HCT116 (cell line): Measurements from ENCODE around the gene ONECUT3. TPM values are rescaled to one million over a fixed set of nuclear protein-coding genes. Genes with fewer than 3 reads are reported as not detected.

Source experiments
- ATAC-seq: fragments of 200-7000 bp; cut with Tn5 transposase; 2 replicates; pipeline ENCODE4 v1.9.1; 2020; ENCODE audit warnings: mild to moderate bottlenecking, moderate library complexity
- BruUV-seq: library from RNA; stranded (reverse); fragments of 400-500 nt; replicated peaks from 2 replicates; lab custom pipeline; 2021; lab: Mats Ljungman, UMichigan
- CTCF ChIA-PET: fragments of 300-600 bp; sonication (Branson Sonifier 250); formaldehyde crosslinking; loops from one replicate; lab custom pipeline; 2021; ENCODE audit warnings: antibody characterized with exemption; lab: Charles Lee
- POLR2A ChIA-PET: fragments of 300-600, 350-600 bp; sonication (Branson Sonifier 250); formaldehyde crosslinking; loops from one replicate; lab custom pipeline; 2021; ENCODE audit warnings: antibody characterized with exemption; lab: Charles Lee
- RAD21 ChIA-PET, 2 experiments: fragments of 300-600 bp; sonication (Branson Sonifier 250); formaldehyde crosslinking; loops; one replicate each; lab custom pipeline; 2023; ENCODE audit warnings: low total read pairs in 2 of 2; ENCODE audit not compliant: uncharacterized antibody in 2 of 2, unreplicated experiment in 2 of 2, low non-redundant PET in 1 of 2; lab: Charles Lee
- DNase-seq: peaks from one replicate; pipeline ENCODE4 v3.0.0-alpha.2; 2010; ENCODE audit warnings: low read depth, low spot score
- H2AFZ ChIP-seq: fragments of 200-600 bp; shearing (Covaris generic), sonication (generic); 2 replicates; pipeline ENCODE4 v1.6.1; 2017; ENCODE audit warnings: low read depth, mixed run types, mixed read lengths, antibody characterized with exemption, low read length; ENCODE audit not compliant: poor library complexity, severe bottlenecking
- H3K27ac ChIP-seq: 2 replicates; pipeline ENCODE4 v1.5.1; 2012; ENCODE audit warnings: low read depth, low read length
- H3K27me3 ChIP-seq: fragments of 200-600 bp; sonication (generic); 2 replicates; pipeline ENCODE4 v1.6.1; 2016; ENCODE audit warnings: mixed run types, low read length, mixed read lengths; ENCODE audit not compliant: insufficient read depth
- H3K36me3 ChIP-seq, 2 experiments: fragments of 200-500 bp in 1 of 2; fragments of 200-600 bp in 1 of 2; sonication (Bioruptor generic) in 1 of 2; sonication (generic) in 1 of 2; 2 replicates each; pipeline versions ENCODE4 v1.5.1 to v1.6.1; 2014 to 2016; ENCODE audit warnings: low read length in 2 of 2, inconsistent platforms in 1 of 2, mixed read lengths in 1 of 2, mixed run types in 1 of 2; ENCODE audit not compliant: insufficient read depth in 2 of 2, control insufficient read depth in 1 of 2
- H3K4me1 ChIP-seq, 2 experiments: fragments of 200-600 bp in 1 of 2; sonication (generic) in 1 of 2; 2 replicates each; pipeline versions ENCODE4 v1.5.1 to v1.6.1; 2012 to 2017; ENCODE audit warnings: low read length in 2 of 2, inconsistent platforms in 1 of 2, mild to moderate bottlenecking in 1 of 2, mixed read lengths in 1 of 2, mixed run types in 1 of 2, moderate library complexity in 1 of 2; ENCODE audit not compliant: insufficient read depth in 2 of 2, control insufficient read depth in 1 of 2
- H3K4me2 ChIP-seq: fragments of 200-600 bp; sonication (generic); 2 replicates; pipeline ENCODE4 v1.6.1; 2017; ENCODE audit warnings: mixed run types, low read length, mixed read lengths
- H3K4me3 ChIP-seq, 2 experiments: fragments of 200-600 bp in 1 of 2; sonication (generic) in 1 of 2; replicated peaks in 1 of 2; 2 replicates each; pipeline ENCODE4 v1.5.1; 2011 to 2016; ENCODE audit warnings: low read length in 2 of 2, control low read depth in 1 of 2, low read depth in 1 of 2, mild to moderate bottlenecking in 1 of 2, mixed read lengths in 1 of 2, mixed run types in 1 of 2
- H3K79me2 ChIP-seq: fragments of 200-600 bp; sonication (generic); 2 replicates; pipeline ENCODE4 v1.6.1; 2017; ENCODE audit warnings: mild to moderate bottlenecking, mixed run types, low read length, moderate library complexity, mixed read lengths; ENCODE audit not compliant: insufficient read depth
- H3K9ac ChIP-seq: fragments of 200-600 bp; sonication (generic); 2 replicates; pipeline ENCODE4 v1.6.1; 2016; ENCODE audit warnings: low read length, mixed read lengths
- H3K9me2 ChIP-seq: fragments of 200-600 bp; sonication (generic), shearing (Covaris generic); 2 replicates; pipeline ENCODE4 v1.6.1; 2017; ENCODE audit warnings: mixed run types, mild to moderate bottlenecking, moderate library complexity; ENCODE audit not compliant: insufficient read depth
- H3K9me3 ChIP-seq, 2 experiments: fragments of 200-500 bp in 1 of 2; fragments of 200-600 bp in 1 of 2; sonication (Bioruptor generic) in 1 of 2; sonication (generic) in 1 of 2; 2 replicates each; pipeline ENCODE4 v1.6.1; 2014 to 2017; ENCODE audit warnings: low read length in 2 of 2, mixed read lengths in 2 of 2, inconsistent platforms in 1 of 2, low read depth in 1 of 2, mild to moderate bottlenecking in 1 of 2, mixed run types in 1 of 2, moderate library complexity in 1 of 2; ENCODE audit not compliant: control insufficient read depth in 1 of 2, insufficient read depth in 1 of 2
- H4K20me1 ChIP-seq: fragments of 200-600 bp; sonication (generic), shearing (Covaris generic); 2 replicates; pipeline ENCODE4 v1.6.1; 2017; ENCODE audit warnings: mixed run types, mild to moderate bottlenecking, moderate library complexity; ENCODE audit not compliant: insufficient read depth
- CBX3 ChIP-seq: IDR thresholded peaks from 2 replicates; pipeline ENCODE4 v1.6.1; 2012; ENCODE audit warnings: low read depth
- CTCF ChIP-seq, 3 experiments: fragments of 200-600 bp in 1 of 3; sonication (generic) in 1 of 3; IDR thresholded peaks in 2 of 3; conservative IDR thresholded peaks in 1 of 3; 2 replicates each; pipeline ENCODE4 v1.5.1; 2012 to 2017; ENCODE audit warnings: low read depth in 2 of 3, low read length in 2 of 3, antibody characterized with exemption in 1 of 3, borderline replicate concordance in 1 of 3, control low read depth in 1 of 3, mild to moderate bottlenecking in 1 of 3, mixed read lengths in 1 of 3, mixed run types in 1 of 3, moderate library complexity in 1 of 3; ENCODE audit not compliant: insufficient read depth in 1 of 3
- EGR1 ChIP-seq: IDR thresholded peaks from 2 replicates; pipeline ENCODE4 v1.6.1; 2012; ENCODE audit warnings: low read depth
- ELF1 ChIP-seq: IDR thresholded peaks from 2 replicates; pipeline ENCODE4 v1.6.1; 2012; ENCODE audit warnings: low read depth, borderline replicate concordance
- EZH2 ChIP-seq: fragments of 200-600 bp; sonication (generic); IDR thresholded peaks from 2 replicates; pipeline ENCODE4 v1.6.1; 2017; ENCODE audit warnings: antibody characterized with exemption, mixed run types
- EZH2phosphoT487 ChIP-seq: fragments of 200-600 bp; IDR thresholded peaks from 2 replicates; pipeline ENCODE4 v1.6.1; 2018; ENCODE audit warnings: antibody characterized with exemption, borderline replicate concordance
- POLR2AphosphoS5 ChIP-seq: IDR thresholded peaks from 2 replicates; pipeline ENCODE4 v1.6.1; 2011; ENCODE audit warnings: mild to moderate bottlenecking, low read depth, low read length, moderate library complexity
- RAD21 ChIP-seq: IDR thresholded peaks from 2 replicates; pipeline ENCODE4 v1.6.1; 2012; ENCODE audit warnings: low read depth, mild to moderate bottlenecking
- SIN3A ChIP-seq: IDR thresholded peaks from 2 replicates; pipeline ENCODE4 v1.6.1; 2012; ENCODE audit warnings: low read depth
- SP1 ChIP-seq: IDR thresholded peaks from 2 replicates; pipeline ENCODE4 v1.6.1; 2012; ENCODE audit warnings: low read depth
- SRF ChIP-seq: IDR thresholded peaks from 2 replicates; pipeline ENCODE4 v1.6.1; 2012; ENCODE audit warnings: low read depth
- TCF7L2 ChIP-seq: IDR thresholded peaks from 2 replicates; pipeline ENCODE4 v1.7.0; 2011; ENCODE audit warnings: borderline replicate concordance, inconsistent platforms; ENCODE audit not compliant: insufficient read depth, insufficient read length; ENCODE audit errors: extremely low read depth
- ZNF274 ChIP-seq: fragments of 200-500 bp; sonication (Bioruptor generic); IDR thresholded peaks from 2 replicates; pipeline ENCODE4 v1.6.1; 2014; ENCODE audit warnings: mild to moderate bottlenecking, low read depth, low read length, inconsistent platforms
- intact Hi-C: fragments of 100-400 bp; cut with micrococcal nuclease; formaldehyde crosslinking; loops from 2 replicates; pipeline ENCODE4 v1.10.0; 2022
- total RNA-seq: library from RNA; stranded (reverse); gene quantifications from one replicate; pipeline ENCODE4 v1.2.1, GENCODE V29; 2021; ENCODE audit not compliant: unreplicated experiment
- TF ChIP-seq, protein P1 (sequence below): IDR thresholded peaks from 2 replicates; pipeline ENCODE4 v1.6.1; 2012
- TF ChIP-seq, protein P2 (sequence below): IDR thresholded peaks from 2 replicates; pipeline ENCODE4 v1.6.1; 2012

Gene ONECUT3
- total RNA-seq, 1 experiment from 2014 or later: 22.1 TPM

DNA sequence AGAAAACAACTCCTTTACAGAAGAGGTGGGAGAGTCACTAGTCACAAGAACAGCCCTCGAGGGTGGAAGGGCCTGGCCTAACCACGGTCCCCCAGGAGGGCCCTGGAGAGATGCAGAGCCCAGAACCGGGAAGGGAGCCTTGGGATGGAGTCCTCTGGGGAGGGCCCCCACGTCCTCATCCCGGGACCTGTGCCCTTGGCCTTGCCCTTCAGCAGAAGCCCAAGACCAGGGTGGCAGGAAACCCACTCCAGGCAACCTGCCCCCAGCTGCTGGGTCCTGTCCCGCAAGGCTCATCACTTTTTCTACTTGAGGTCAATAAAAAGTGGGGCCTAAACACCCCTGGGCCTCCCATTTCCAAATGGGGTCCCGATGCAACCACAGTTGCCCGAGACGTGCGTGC lies 61.1 kb downstream of the ONECUT3 start:
- peaks cover 12% of the 10 kb centered on the region in 2 experiments; a peak in 3 of 4 replicates for H3K36me3 ChIP-seq
- ATAC-seq (no peak), DNase-seq (no peak)
- no peak overlapping the region for H3K4me3 ChIP-seq
- ChIA-PET RAD21 (no interaction called here), CTCF (interaction anchor here (1.1 to 1.9 kb wide), 2 partner anchors 11 to 370 kb away, joined by 4 to 9 read pairs; no protein-coding TSS in a partner anchor), POLR2A (no interaction called here)
- H3K9me3 ChIP-seq: no peaks in the 10 kb centered on the region
- no peaks in the 10 kb centered on the region for H3K9me2 ChIP-seq
- H3K27ac ChIP-seq: peak overlapping the region; percentile 1; the same call in 1 of the 2 replicates
- H4K20me1 ChIP-seq: no peaks in the 10 kb centered on the region
- TF ChIP-seq ELF1 (no peak), POLR2AphosphoS5 (peak; percentile 29)
- H3K27me3 ChIP-seq: no peaks in the 10 kb centered on the region
- H3K79me2 ChIP-seq: no peaks in the 10 kb centered on the region
- BruUV-seq: no TSS peak
- H3K4me2 ChIP-seq: no peak overlapping the region
- no peak overlapping the region for H3K9ac ChIP-seq
- intact Hi-C loops: loop anchor here (5.0 to 10.0 kb wide), 2 partner anchors 142 to 210 kb away; partner anchors contain the start of gene UQCR11
- peaks cover 20 to 38% of the 10 kb centered on the region in 2 experiments for H3K4me1 ChIP-seq
- H2AFZ ChIP-seq: no peak overlapping the region

- Histone ChIP-seq H3K9me3 (no peaks in the 10 kb centered on the region), H3K9me2 (no peaks in the 10 kb centered on the region), H3K4me3 (no peak overlapping the region), H3K36me3 (peaks cover 12 to 15% of the 10 kb centered on the region in 2 experiments), H2AFZ (no peak overlapping the region), H3K27ac (peak overlapping the region; percentile 1; the same call in 1 of the 2 replicates), H3K4me1 (peaks cover 20 to 37% of the 10 kb centered on the region in 2 experiments), H3K4me2 (no peak overlapping the region), H3K27me3 (no peaks in the 10 kb centered on the region), H3K9ac (no peak overlapping the region), H4K20me1 (no peaks in the 10 kb centered on the region), H3K79me2 (no peaks in the 10 kb centered on the region)
- POLR2A ChIA-PET: no interaction called here
- ATAC-seq (no peak), DNase-seq (no peak)
- RAD21 ChIA-PET: no interaction called here
- intact Hi-C loops: loop anchor here (5.0 to 10.0 kb wide), 2 partner anchors 143 to 210 kb away; partner anchors contain the start of gene UQCR11
- CTCF ChIA-PET: interaction anchor here (1.9 kb wide), 1 partner anchor 11 kb away, joined by 9 read pairs; no protein-coding TSS in a partner anchor
- BruUV-seq: TSS peak; percentile 18
- TF ChIP-seq, protein P1, sequence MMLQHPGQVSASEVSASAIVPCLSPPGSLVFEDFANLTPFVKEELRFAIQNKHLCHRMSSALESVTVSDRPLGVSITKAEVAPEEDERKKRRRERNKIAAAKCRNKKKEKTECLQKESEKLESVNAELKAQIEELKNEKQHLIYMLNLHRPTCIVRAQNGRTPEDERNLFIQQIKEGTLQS: no peak
- TF ChIP-seq TCF7L2: no peak
- TF ChIP-seq RAD21: no peak
- TF ChIP-seq ZNF274: no peak
- no peak for TF ChIP-seq EGR1
- TF ChIP-seq POLR2AphosphoS5: no peak; the same call in 1 of the 2 replicates
- TF ChIP-seq SRF: no peak
- no peak for TF ChIP-seq CTCF (IDR thresholded peaks at IDR 0.05 in 2 of 3, conservative IDR thresholded peaks at IDR 0.05 in 1 of 3; ENCODE audit: borderline replicate concordance in 1 of 3, insufficient read depth in 1 of 3, low read depth in 2 of 3, low read length in 2 of 3)
- no peak for TF ChIP-seq SIN3A
- no peak for TF ChIP-seq EZH2
- TF ChIP-seq, protein P2, sequence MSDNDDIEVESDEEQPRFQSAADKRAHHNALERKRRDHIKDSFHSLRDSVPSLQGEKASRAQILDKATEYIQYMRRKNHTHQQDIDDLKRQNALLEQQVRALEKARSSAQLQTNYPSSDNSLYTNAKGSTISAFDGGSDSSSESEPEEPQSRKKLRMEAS: no peak
- no peak for TF ChIP-seq ELF1
- TF ChIP-seq EZH2phosphoT487: no peak
- no peak for TF ChIP-seq CBX3
- no peak for TF ChIP-seq SP1
Measured at GRCh38 chr19:1814833-1815604, 61.7 kb downstream of the ONECUT3 start.
